NB4 (cell line): Measurements from ENCODE around the gene RBPJ.
"Not testable (repeated sequence)": the region's sequence is repeated elsewhere in the genome, so short reads cannot be mapped to it uniquely, and the experiment has no call there.

Experiments used
- DNase-seq: peaks from one replicate; pipeline ENCODE4 v3.0.0; 2010; ENCODE audit warnings: low read depth
- H3K4me3 ChIP-seq: one replicate; pipeline ENCODE4 v1.5.1; 2011; ENCODE audit warnings: mild to moderate bottlenecking, low read depth, low read length, moderate library complexity
- MYC ChIP-seq: IDR thresholded peaks from 2 replicates; pipeline ENCODE4 v1.6.1; 2011; ENCODE audit warnings: low read depth, low read length
- POLR2A ChIP-seq: IDR thresholded peaks from 2 replicates; pipeline ENCODE4 v1.6.1; 2011; ENCODE audit warnings: mild to moderate bottlenecking; ENCODE audit not compliant: insufficient read length; ENCODE audit errors: extremely low read depth
- TF ChIP-seq, protein P1 (sequence below): IDR thresholded peaks from 2 replicates; pipeline ENCODE4 v1.6.1; 2011; ENCODE audit warnings: low read depth, low read length
- TF ChIP-seq, protein P2 (sequence below): IDR thresholded peaks from one replicate; pipeline ENCODE4 v1.5.1; 2012; ENCODE audit warnings: low read depth, low read length

The RBPJ gene

DNA sequence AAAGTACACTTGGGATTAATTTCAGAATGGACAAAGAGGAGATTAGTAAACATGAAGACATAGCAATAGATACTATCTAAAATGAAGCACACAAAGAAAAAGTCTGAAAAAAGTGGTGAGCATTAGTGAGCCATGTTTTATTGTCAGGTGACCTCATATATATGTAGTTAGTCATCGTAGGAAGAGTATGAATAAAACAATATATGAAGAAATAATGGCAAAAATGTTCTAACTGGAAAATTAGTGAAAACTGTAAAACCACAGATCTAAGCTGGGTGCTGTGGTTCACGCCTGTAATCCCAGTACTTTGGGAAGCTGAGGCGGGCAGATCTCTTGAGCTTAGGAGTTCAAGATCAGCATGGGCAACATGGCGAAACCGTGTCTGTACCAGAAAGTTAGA lies 67.9 kb downstream of the RBPJ start:
- TF ChIP-seq MYC: no peak
- no peak for TF ChIP-seq POLR2A
- TF ChIP-seq, protein P1, sequence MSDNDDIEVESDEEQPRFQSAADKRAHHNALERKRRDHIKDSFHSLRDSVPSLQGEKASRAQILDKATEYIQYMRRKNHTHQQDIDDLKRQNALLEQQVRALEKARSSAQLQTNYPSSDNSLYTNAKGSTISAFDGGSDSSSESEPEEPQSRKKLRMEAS: no peak
- TF ChIP-seq, protein P2, sequence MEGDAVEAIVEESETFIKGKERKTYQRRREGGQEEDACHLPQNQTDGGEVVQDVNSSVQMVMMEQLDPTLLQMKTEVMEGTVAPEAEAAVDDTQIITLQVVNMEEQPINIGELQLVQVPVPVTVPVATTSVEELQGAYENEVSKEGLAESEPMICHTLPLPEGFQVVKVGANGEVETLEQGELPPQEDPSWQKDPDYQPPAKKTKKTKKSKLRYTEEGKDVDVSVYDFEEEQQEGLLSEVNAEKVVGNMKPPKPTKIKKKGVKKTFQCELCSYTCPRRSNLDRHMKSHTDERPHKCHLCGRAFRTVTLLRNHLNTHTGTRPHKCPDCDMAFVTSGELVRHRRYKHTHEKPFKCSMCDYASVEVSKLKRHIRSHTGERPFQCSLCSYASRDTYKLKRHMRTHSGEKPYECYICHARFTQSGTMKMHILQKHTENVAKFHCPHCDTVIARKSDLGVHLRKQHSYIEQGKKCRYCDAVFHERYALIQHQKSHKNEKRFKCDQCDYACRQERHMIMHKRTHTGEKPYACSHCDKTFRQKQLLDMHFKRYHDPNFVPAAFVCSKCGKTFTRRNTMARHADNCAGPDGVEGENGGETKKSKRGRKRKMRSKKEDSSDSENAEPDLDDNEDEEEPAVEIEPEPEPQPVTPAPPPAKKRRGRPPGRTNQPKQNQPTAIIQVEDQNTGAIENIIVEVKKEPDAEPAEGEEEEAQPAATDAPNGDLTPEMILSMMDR: no peak
- no peak for DNase-seq
- no peak overlapping the region for H3K4me3 ChIP-seq

DNA sequence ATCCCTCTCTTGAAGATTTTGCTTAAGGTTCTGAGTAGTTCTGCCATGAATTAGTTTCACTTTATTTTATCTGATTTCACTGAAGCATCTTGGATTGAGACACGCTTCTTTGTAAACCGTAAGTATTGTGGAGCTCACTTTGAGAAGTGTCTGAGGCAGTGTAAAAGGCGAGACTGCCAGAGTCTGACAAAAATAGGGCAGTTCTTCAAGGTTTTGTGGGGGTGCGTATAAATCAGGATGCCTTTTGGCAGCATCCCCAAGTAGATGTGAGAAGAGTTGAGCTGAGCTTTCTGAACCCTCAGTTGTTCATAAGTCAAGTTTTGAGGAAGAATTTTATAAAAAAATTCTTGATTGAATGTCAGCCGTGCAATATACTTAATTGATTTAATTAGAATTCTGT lies 76.3 kb downstream of the RBPJ start:
- TF ChIP-seq MYC (no peak), POLR2A (no peak)
- TF ChIP-seq, protein P1: no peak
- TF ChIP-seq, protein P2: no peak
- DNase-seq: no peak

DNA sequence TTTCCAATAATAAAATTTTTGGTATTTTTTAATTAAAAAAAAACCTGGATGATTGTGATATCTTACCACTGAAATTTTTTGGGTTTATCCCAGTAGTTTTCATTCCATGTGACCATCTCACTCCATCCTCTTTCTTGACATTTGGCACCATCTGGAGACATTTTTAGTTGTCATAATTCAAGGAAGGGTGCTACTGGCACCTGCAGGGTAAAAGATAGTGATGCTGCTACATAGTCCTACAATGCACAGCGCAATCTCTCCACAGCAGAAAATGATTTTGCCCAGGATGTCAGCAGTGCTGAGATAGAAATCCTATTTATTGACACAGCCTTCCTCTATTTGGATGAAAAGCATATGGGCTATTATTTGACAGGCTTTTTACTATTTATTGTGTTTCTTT lies 79.3 kb downstream of the RBPJ start:
- DNase-seq: no peak
- H3K4me3 ChIP-seq: no peak overlapping the region
- TF ChIP-seq POLR2A: no peak
- TF ChIP-seq, protein P2: no peak
- no peak for TF ChIP-seq MYC
- TF ChIP-seq, protein P1: no peak

More for the DNA sequence above, 76.3 kb downstream of the RBPJ start:
- H3K4me3 ChIP-seq: no peak overlapping the region

DNA sequence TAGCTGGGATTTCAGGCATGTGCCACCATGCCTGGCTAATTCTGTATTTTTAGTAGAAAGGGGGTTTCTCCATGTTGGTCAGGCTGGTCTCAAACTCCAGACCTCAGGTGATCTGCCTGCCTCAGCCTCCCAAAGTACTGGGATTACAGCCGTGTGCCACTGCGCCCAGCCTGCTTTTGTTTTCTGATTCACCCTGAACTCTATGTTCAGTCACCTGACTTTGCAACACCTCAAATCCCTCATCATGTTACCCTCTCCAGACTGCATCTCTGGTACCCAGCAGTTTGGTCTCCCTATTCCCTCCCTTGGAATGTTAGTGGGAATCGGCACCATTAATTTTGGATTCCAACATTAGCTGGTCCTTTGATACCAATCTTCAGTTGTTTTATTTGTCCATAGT lies 81.2 kb downstream of the RBPJ start:
- not testable (repeated sequence) for DNase-seq, H3K4me3 ChIP-seq

GRCh38 chr4:26402458-26402857 lies 81.6 kb downstream of the RBPJ start:
- H3K4me3 ChIP-seq: no peak overlapping the region
- no peak for DNase-seq

GRCh38 chr4:26404743-26405206 lies 84.0 kb downstream of the RBPJ start:
- TF ChIP-seq, protein P2: no peak
- no peak for TF ChIP-seq MYC
- TF ChIP-seq, protein P1: no peak
- no peak for TF ChIP-seq POLR2A
- no peak for DNase-seq

More at GRCh38 chr4:26402458-26402857, 81.6 kb downstream of the RBPJ start:
- TF ChIP-seq, protein P1: no peak
- TF ChIP-seq, protein P2: no peak
- no peak for TF ChIP-seq MYC
- no peak for TF ChIP-seq POLR2A

More at GRCh38 chr4:26404743-26405206, 84.0 kb downstream of the RBPJ start:
- no peak overlapping the region for H3K4me3 ChIP-seq
